Neutrophil (primary cell): Measurements from ENCODE around the gene KCTD8.

Source experiments
- H3K27ac ChIP-seq: fragments of 200-600 bp; sonication (generic); 2 replicates; pipeline ENCODE4 v1.5.1; 2016; ENCODE audit warnings: mild to moderate bottlenecking, moderate library complexity
- H3K27me3 ChIP-seq: fragments of 200-600 bp; sonication (generic); 2 replicates; pipeline ENCODE4 v1.6.0; 2016; ENCODE audit warnings: mild to moderate bottlenecking
- H3K36me3 ChIP-seq: fragments of 200-600 bp; sonication (generic); 2 replicates; pipeline ENCODE4 v1.5.1; 2017
- H3K4me1 ChIP-seq, 2 experiments: fragments of 200-600 bp in 1 of 2; sonication (generic) in 1 of 2; 1 replicate in 1 of 2; 2 replicates in 1 of 2; pipeline versions ENCODE4 v1.5.1 to v1.6.1; 2013 to 2016; ENCODE audit warnings: low read depth in 1 of 2, low read length in 1 of 2, mild to moderate bottlenecking in 1 of 2, moderate library complexity in 1 of 2; ENCODE audit not compliant: control insufficient read depth in 1 of 2, insufficient read depth in 1 of 2
- H3K4me3 ChIP-seq, 2 experiments: fragments of 200-600 bp in 1 of 2; sonication (generic) in 1 of 2; 1 replicate in 1 of 2; 2 replicates in 1 of 2; pipeline ENCODE4 v1.5.1; 2013 to 2016; ENCODE audit warnings: low read depth in 1 of 2, low read length in 1 of 2, mild to moderate bottlenecking in 1 of 2, moderate library complexity in 1 of 2
- H3K9me3 ChIP-seq: fragments of 200-600 bp; sonication (generic); 2 replicates; pipeline ENCODE4 v1.5.1; 2016
- CTCF ChIP-seq: fragments of 200-600 bp; sonication (generic); IDR thresholded peaks from 2 replicates; pipeline ENCODE4 v1.5.1; 2016; ENCODE audit warnings: antibody characterized with exemption

Gene KCTD8

GRCh38 chr4:44462259-44462658, 13.7 kb upstream of the KCTD8 start:
- H3K4me1 ChIP-seq, result no peaks in the 10 kb centered on the region
- no peak overlapping the region for H3K27ac ChIP-seq
- no peaks in the 10 kb centered on the region for H3K27me3 ChIP-seq
- no peak overlapping the region for H3K4me3 ChIP-seq
- TF ChIP-seq CTCF, result no peak
- H3K36me3 ChIP-seq, result no peaks in the 10 kb centered on the region
- H3K9me3 ChIP-seq, result no peaks in the 10 kb centered on the region

DNA sequence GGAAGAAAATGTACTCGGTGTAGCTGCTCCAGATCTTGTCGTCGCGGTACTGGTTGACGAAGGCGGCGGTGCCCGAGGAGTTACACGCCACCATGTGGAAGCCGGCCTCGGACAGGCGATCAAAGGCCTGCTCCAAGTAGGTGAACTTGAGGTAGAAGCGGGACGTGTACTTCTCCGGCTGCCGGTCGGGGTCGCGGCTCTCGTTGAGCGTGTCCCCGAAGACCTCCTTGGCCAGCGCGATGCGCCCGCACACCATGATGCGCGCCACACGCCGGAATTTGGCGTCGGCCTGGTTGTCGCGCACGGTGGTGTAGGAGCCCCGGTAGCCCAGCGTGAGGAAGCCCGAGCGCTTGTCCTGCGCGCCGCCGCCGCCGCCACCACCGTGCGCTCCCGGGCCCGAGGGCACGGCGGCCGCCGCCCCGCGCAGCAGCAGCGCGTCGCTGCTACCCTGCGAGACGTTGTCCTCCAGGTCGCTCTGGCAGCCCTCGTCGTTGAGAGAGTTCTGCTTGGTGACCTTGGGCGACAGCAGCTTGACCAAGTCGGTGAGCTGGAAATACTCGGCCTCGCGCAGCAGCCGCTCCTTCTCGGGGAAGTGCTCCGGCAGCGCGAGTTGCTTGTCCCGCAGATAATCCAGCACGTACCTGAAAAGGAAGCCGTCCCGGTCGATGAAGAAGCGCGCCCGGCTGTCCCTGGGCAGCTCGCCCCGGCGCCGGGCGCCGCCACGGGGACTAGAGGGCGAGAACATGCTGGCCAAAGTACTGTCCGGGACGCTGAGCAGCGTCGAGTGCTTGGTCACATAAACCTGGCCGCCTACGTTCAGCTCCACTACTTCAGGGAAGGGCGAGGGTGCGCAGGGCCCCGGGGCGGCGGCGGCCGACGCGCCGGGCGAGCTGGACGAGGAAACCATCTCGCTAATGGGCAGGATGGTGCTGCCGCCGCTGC, 775 bp downstream of the KCTD8 start:
- no peaks in the 10 kb centered on the region for H3K4me1 ChIP-seq
- H3K9me3 ChIP-seq, result no peaks in the 10 kb centered on the region
- TF ChIP-seq CTCF, result no peak
- peaks cover 78% of the 10 kb centered on the region for H3K27me3 ChIP-seq
- H3K36me3 ChIP-seq, result no peaks in the 10 kb centered on the region
- H3K4me3 ChIP-seq, result no peak overlapping the region
- H3K27ac ChIP-seq, result no peak overlapping the region

DNA sequence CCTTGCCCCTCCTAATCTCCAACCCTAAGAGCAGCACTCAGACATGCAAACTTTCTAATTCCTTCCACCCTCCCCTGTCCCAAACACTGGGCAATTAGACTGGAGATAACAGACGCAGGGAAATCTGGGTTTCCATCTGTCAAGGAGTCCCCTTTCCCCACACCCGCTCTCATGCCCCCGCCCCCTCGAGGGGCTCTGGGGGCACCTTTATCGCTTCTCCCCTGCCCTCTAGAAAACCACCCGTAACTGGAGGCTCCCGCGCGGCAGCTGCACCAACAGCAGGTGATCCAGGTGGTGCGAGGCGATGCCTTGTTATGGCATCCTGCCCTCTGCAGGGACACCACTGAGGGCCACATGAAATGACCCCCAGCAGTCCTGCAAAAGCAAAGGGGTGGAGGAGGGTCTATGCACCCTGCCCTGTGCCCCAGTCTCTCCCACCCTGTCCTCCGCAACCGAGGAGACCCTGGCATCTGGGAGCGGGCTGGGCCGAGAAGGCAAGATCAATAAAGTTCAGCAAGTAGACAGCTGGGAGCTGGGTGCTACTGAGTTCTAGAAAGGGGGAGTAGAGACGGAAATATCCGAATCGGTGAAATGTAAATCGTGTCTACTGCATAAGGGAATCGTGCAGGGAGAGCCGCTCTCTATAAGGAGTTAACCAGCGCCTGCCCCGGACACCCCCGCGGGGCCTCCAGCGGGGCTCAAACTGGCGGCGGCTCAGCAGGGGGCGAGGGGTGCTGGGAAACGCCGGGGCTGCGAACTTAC, 1.6 kb downstream of the KCTD8 start:
- no peak for TF ChIP-seq CTCF
- Histone ChIP-seq H3K9me3 (no peaks in the 10 kb centered on the region), H3K27ac (no peak overlapping the region), H3K4me3 (no peak overlapping the region), H3K27me3 (peaks cover 78% of the 10 kb centered on the region), H3K4me1 (no peaks in the 10 kb centered on the region), H3K36me3 (no peaks in the 10 kb centered on the region)

GRCh38 chr4:44446191-44446590, 2.4 kb downstream of the KCTD8 start:
- no peak for TF ChIP-seq CTCF
- H3K9me3 ChIP-seq, result no peaks in the 10 kb centered on the region
- H3K27me3 ChIP-seq, result peaks cover 74% of the 10 kb centered on the region
- no peaks in the 10 kb centered on the region for H3K4me1 ChIP-seq
- H3K27ac ChIP-seq, result no peak overlapping the region
- no peaks in the 10 kb centered on the region for H3K36me3 ChIP-seq
- H3K4me3 ChIP-seq, result no peak overlapping the region

- H3K27me3 ChIP-seq, result no peaks in the 10 kb centered on the region
- no peaks in the 10 kb centered on the region for H3K9me3 ChIP-seq
- no peak for TF ChIP-seq CTCF
- H3K36me3 ChIP-seq, result no peaks in the 10 kb centered on the region
- no peak overlapping the region for H3K27ac ChIP-seq
- H3K4me3 ChIP-seq, result no peak overlapping the region
- no peaks in the 10 kb centered on the region for H3K4me1 ChIP-seq
Observed at GRCh38 chr4:44438687-44439086, 9.9 kb downstream of the KCTD8 start.
